ENCODE results near the gene CEP41. TPM values are rescaled to one million over a fixed set of nuclear protein-coding genes. Genes with fewer than 3 reads are reported as not detected.

CEP41 gene
- total RNA-seq, 2 donors from 2014 or later, result 6.2 to 7.0 TPM

DNA sequence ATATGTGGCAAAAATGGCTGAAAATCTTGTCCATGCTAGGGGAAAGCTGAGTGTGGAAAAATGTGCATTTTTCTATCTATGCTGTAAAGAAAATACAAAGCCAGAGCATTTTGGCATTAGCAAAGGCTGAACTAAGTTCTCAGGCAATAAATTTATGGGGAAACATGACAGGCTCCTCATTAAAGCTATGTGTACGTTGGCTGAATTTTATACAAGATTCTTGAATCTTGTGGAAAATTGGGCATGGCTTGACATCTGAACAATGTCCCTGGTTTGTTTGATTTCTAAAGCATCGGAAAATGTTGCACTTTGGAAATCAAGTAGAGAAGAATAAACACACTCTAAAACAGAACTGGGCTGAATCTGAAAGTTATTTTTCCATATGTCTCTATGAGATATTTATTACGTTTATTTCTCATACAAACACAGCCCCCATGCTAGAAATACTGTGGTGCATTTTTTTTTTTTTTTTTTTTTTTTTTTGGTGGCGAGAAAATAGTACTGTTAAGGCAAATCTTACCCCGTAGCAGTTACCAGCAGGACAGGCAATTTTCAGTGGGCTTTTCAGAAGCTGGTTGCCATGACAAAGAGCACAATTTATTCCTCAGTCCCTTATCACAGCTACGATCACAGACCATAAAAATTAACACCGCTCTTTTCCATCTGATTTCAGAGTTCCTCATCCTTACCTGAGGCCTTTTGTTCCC lies 43.6 kb downstream of the CEP41 start:
- intact Hi-C loops (cut with DNase I), result no loop called here
- no peak for ATAC-seq

GRCh38 chr7:130396109-130396508 lies 44.7 kb downstream of the CEP41 start:
- no peak for DNase-seq
- intact Hi-C loops (cut with DNase I), result no loop called here
- no peak for ATAC-seq

More for the DNA sequence above, 43.6 kb downstream of the CEP41 start:
- DNase-seq, result no peak

DNA sequence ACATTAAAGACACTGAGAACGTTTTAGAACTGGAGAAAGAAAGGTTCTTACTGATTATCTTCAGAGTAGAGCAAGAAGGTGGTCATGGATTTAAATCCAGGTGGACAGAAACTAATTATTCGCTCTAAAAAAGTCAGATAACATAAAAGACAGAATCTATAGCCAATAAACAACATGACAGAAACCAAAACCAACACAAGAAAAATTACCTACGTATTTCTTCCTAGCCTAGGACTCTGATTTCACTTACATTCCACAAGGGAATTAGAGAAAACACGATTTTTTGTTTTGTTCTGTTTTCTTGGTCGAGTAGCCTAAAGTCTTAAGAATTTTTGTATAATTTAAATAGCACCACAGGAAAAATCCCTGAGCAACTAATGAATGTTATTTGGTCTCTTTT lies 45.4 kb downstream of the CEP41 start:
- no peak for ATAC-seq
- intact Hi-C loops (cut with DNase I), result no loop called here
- no peak for DNase-seq

DNA sequence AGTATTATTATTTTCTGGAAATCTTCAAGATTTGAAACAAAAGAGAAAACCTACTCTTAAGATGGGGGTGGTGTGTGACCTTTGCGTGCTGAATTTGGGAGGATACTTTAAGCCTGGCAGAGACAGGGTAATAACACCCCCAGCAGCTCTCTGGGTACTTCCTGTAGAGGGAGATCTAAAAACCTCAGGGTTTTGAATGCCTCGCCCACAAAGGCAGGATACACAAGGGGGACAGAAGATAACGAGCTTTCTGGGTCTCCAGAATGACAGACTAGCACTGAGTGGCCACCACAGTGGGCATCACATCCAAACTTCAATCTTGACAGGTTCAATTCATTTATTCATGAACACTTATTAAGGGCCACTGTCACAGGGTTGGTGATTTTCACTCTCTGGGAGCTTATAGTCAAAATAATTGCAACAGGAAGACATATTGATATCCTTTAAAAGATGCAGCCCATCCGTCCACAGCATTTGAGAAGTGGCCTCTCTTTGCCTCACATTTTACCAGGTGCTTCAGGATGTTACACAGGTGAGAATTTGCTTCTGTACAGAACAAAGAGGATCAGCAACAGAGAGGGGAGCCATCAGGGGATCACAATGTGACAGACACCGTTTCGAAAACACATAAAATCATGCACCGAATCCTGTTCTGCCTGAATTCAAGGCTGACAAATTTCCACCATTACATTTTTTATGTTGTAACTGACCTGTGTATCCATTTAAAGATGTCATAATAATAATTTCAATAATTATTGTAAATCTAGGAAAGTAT lies 46.2 kb downstream of the CEP41 start:
- ATAC-seq, result no peak
- DNase-seq, result no peak
- intact Hi-C loops (cut with DNase I), result no loop called here

- ATAC-seq, result no peak
- intact Hi-C loops (cut with DNase I), result no loop called here
- DNase-seq, result no peak
Measured at GRCh38 chr7:130393841-130394411, 46.9 kb downstream of the CEP41 start.

DNA sequence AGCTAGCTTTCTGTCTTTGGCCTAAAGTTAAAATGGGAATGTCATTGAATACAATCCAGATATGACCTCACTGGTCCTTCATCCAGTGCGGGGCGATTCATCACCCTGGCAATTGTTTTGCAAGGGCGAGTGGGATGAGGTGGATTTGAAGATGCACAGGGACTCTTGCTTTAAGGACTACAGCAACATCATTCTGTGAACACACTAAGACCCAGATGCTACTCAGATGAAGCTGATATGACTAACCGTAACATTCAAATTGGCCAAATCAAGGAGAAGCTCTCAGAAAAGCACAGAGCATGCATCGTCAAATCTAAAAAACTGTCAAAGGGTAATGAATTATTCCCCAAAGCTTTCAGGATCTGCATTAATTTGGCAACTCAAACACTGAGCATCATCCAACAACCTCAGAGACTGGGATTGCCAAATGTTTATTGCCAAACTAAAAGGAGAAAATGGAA lies 47.7 kb downstream of the CEP41 start:
- ATAC-seq (peak; percentile 50 to 78), DNase-seq (no peak)
- intact Hi-C loops (cut with DNase I), result no loop called here

DNA sequence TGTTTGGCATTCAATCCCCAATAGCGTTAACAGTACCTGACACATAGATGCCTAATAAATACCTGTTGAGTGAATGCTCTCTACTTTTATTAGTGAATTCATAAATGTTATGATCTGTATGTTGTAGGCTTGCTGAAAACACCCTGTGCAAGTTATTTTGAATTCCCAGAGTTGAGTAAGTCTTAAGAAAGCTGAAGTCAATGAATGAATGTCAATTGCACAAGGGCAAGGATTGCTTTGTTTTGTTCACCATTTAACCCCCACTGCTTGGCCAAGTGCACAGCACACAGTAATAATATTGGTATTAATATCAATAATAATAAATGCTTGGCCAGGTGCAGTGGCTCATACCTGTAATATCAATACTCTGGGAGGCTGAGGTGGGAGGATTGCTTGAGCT lies 50.3 kb downstream of the CEP41 start:
- no peak for DNase-seq
- intact Hi-C loops (cut with DNase I), result no loop called here
- no peak for ATAC-seq

DNA sequence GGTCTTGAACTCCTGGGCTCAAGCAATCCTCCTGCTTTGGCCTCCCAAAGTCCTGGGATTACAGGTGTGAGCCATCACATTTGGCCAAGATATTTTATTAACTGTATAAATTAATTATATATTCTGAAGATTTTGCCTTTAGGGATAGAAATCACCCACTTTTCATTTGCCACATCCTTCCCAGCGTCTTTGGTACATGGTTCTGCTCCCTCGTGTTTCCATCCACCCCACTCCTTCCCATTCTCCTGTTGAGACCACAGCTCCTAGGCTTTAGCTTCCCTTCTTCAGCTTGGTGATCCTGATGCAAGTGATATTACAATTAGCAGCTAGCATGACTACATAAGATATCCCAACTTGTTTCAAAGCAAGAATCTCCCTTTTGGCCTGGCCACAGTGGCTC lies 52.1 kb downstream of the CEP41 start:
- ATAC-seq (no peak), DNase-seq (no peak)
- intact Hi-C loops (cut with DNase I), result no loop called here

DNA sequence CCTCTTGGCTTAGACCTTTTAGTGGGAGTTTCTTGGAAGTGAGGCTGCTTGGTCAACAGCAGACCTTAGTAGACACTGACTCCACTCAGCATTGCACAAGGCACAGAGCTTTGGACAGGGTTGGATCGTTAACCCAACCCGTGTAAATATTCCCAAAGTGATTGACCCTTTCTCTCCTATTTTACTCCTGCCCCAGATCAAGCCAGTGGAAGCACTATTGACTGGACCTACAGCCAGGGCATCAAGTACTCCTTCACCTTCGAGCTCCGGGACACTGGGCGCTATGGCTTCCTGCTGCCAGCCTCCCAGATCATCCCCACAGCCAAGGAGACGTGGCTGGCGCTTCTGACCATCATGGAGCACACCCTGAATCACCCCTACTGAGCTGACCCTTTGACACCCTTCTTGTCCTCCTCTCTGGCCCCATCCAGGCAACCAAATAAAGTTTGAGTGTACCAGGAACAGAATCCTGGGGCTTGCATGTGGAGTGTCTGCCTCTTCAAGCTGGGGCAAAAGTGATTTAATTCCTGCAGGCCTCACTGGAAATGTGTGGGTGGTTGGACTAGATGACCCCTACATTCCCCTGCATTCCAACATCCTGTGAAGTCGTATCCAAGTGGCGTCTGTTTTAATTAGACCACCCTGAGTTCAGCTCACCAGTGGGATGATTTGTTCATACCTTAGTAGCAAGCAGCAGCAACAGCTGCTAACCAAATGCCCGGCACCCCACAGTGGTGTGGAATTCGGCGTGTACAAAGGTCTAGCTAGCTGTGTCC lies 53.0 kb downstream of the CEP41 start:
- intact Hi-C loops (cut with DNase I), result no loop called here
- peak in 1 of 2 donors; percentile 90 for ATAC-seq

GRCh38 chr7:130387306-130387627 lies 53.5 kb downstream of the CEP41 start:
- intact Hi-C loops (cut with DNase I), result no loop called here
- ATAC-seq (no peak), DNase-seq (no peak)

More for the DNA sequence above, 53.0 kb downstream of the CEP41 start:
- DNase-seq, result no peak

DNA sequence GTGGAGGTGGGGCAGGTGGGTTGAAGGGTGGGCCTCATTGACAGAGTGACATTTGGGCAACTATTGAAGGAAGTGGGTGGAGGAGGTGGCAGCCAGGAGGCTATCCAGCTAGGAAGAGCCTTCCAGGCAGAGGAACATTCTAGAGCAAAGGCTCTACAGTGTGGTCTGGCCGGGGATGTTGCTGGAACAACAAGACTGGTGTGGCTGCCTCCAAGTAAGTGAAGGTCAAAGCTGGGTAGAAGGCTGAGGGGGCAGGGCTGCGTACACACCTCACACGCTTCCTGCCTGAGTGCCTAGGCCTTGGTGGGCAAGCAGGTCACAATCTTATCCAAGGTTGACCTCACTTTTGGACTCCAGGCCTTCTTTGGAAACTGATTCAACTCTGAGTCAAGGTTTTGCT lies 53.9 kb downstream of the CEP41 start:
- DNase-seq (no peak), ATAC-seq (peak in 1 of 2 donors; percentile 63)
- intact Hi-C loops (cut with DNase I), result no loop called here

GRCh38 chr7:130385600-130386066 lies 55.2 kb downstream of the CEP41 start:
- DNase-seq (no peak), ATAC-seq (no peak)
- intact Hi-C loops (cut with DNase I), result no loop called here

GRCh38 chr7:130384841-130385599 lies 55.8 kb downstream of the CEP41 start:
- ATAC-seq (no peak), DNase-seq (no peak)
- intact Hi-C loops (cut with DNase I), result no loop called here

DNA sequence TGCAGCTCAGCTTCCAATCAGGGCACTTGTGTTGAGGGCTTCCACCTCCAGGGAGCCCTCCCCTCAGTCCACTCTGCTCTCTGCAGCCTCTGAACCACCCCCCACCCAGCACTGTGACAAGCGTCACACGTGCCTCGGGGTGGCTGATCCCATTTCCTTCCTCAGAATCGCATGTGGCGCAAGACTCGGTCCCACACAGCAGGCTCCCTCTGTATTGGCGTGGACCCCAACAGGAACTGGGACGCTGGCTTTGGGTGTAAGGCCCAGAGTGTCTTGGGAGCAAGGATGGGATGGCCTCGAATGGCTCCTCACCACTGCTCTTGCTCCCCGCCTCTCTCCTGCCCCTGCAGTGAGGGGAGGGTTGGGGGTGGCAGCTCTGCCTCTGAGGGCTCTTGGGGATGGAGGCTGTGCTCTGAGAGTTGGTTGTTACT lies 56.4 kb downstream of the CEP41 start:
- DNase-seq (no peak), ATAC-seq (no peak)
- intact Hi-C loops (cut with DNase I), result no loop called here

- DNase-seq (no peak), ATAC-seq (no peak)
- intact Hi-C loops (cut with DNase I), result no loop called here
Measured at GRCh38 chr7:130383187-130383980, 57.4 kb downstream of the CEP41 start.

DNA sequence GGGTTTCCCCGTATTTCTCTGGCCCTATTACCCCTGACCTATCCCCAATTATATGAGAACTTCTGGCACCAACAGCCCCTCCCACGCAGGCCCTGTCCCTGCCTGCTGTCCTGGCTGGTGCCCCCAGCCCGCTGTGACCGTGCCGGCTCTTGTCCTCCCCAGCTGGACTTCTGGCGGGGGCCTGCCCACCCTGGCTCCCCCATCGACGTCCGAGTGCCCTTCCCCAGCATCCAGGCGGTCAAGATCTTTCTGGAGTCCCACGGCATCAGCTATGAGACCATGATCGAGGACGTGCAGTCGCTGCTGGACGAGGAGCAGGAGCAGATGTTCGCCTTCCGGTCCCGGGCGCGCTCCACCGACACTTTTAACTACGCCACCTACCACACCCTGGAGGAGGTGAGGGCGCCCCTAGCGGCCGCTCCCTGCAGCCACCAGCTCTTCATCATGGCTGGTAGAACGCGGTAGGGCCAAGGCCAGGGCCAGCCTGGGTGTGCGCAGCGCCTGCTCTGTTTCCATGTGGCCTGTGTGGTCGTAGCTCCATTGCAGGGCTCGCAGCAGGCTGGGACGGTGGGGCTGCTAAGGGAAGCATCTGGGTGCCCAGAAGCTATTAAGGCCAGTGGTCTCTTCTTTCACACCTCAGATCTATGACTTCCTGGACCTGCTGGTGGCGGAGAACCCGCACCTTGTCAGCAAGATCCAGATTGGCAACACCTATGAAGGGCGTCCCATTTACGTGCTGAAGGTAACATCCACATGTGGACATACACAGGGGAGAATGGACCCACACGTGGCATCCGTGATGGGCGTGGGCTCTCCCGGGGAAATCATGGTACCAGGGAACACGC lies 59.1 kb downstream of the CEP41 start:
- intact Hi-C loops (cut with DNase I), result no loop called here
- ATAC-seq, result no peak
- DNase-seq, result no peak

GRCh38 chr7:130380861-130381455 lies 59.9 kb downstream of the CEP41 start:
- DNase-seq (no peak), ATAC-seq (no peak)
- intact Hi-C loops (cut with DNase I), result no loop called here

Measured in left cardiac atrium (tissue), 4 donors.